ENCODE data around the gene MORN1.

DNA sequence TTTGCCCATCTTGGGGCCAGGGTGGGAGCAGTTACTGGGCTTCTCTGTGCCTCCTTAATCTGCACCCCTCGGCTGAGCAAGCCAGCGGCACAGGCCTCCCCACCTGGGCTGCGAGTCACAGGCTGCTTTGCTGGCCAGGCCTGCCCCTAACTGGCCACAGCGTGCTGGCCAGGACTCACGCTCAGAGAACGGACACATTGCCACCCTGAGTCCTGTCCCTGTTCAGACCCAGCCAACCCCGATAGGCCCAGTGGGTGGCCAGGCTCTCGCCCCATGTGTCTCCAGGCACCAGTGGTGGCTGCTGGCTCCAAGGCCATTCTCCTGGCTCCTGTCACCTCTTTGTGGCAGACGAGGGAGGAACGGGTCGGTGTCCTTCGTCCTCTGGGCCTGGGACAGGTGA lies 61.3 kb downstream of the MORN1 start:
- TF ChIP-seq, protein P1, sequence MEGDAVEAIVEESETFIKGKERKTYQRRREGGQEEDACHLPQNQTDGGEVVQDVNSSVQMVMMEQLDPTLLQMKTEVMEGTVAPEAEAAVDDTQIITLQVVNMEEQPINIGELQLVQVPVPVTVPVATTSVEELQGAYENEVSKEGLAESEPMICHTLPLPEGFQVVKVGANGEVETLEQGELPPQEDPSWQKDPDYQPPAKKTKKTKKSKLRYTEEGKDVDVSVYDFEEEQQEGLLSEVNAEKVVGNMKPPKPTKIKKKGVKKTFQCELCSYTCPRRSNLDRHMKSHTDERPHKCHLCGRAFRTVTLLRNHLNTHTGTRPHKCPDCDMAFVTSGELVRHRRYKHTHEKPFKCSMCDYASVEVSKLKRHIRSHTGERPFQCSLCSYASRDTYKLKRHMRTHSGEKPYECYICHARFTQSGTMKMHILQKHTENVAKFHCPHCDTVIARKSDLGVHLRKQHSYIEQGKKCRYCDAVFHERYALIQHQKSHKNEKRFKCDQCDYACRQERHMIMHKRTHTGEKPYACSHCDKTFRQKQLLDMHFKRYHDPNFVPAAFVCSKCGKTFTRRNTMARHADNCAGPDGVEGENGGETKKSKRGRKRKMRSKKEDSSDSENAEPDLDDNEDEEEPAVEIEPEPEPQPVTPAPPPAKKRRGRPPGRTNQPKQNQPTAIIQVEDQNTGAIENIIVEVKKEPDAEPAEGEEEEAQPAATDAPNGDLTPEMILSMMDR (IDR thresholded peaks at IDR 0.05) = no peak
- no peak for TF ChIP-seq POLR2AphosphoS5 (IDR thresholded peaks at IDR 0.05; ENCODE audit: insufficient read depth in 1 of 2, low read depth in 1 of 2)
